HG03354 (cell line): ENCODE measurements around the gene SMIM11.
"Not testable (repeated sequence)": the region's sequence is repeated elsewhere in the genome, so short reads cannot be mapped to it uniquely, and the experiment has no call there.

ENCODE experiments used
- ATAC-seq: cut with Tn5 transposase; IDR thresholded peaks from one replicate; pipeline ENCODE4 v1.9.1; 2021; ENCODE audit warnings: mild to moderate bottlenecking; ENCODE audit not compliant: unreplicated experiment, poor library complexity, severe bottlenecking

SMIM11 gene

GRCh38 chr21:34353182-34353581, 22.1 kb upstream of the SMIM11 start:
- ATAC-seq, result no peak

GRCh38 chr21:34354836-34355235, 20.5 kb upstream of the SMIM11 start:
- no peak for ATAC-seq

GRCh38 chr21:34355570-34355969, 19.7 kb upstream of the SMIM11 start:
- no peak for ATAC-seq

GRCh38 chr21:34357889-34358288, 17.4 kb upstream of the SMIM11 start:
- ATAC-seq, result no peak

- no peak for ATAC-seq
Measured at GRCh38 chr21:34358866-34359265, 16.4 kb upstream of the SMIM11 start.

- ATAC-seq, result no peak
Measured at GRCh38 chr21:34360488-34361241, 14.6 kb upstream of the SMIM11 start.

- ATAC-seq, result no peak
Measured at GRCh38 chr21:34362136-34362444, 13.2 kb upstream of the SMIM11 start.

GRCh38 chr21:34362670-34363069, 12.6 kb upstream of the SMIM11 start:
- ATAC-seq, result no peak

- no peak for ATAC-seq
Measured at GRCh38 chr21:34363733-34364132, 11.6 kb upstream of the SMIM11 start, which contains the start of gene KCNE2. TSS of gene KCNE2 (plus strand) at chr21:34364006. CDS start at chr21:34370479, 6,473 bp downstream.

GRCh38 chr21:34364921-34365320, 10.4 kb upstream of the SMIM11 start:
- no peak for ATAC-seq

- ATAC-seq, result no peak
Measured at GRCh38 chr21:34365809-34366208, 9.5 kb upstream of the SMIM11 start.

GRCh38 chr21:34367320-34367935, 7.9 kb upstream of the SMIM11 start:
- ATAC-seq, result no peak

- no peak for ATAC-seq
Measured at GRCh38 chr21:34369741-34370140, 5.6 kb upstream of the SMIM11 start.

- ATAC-seq, result no peak
Measured at GRCh38 chr21:34372321-34372720, 3.0 kb upstream of the SMIM11 start.

GRCh38 chr21:34374462-34374861, 845 bp upstream of the SMIM11 start:
- ATAC-seq, result not testable (repeated sequence)

- ATAC-seq, result peak; percentile 77
Measured at GRCh38 chr21:34375619-34375972, 289 bp downstream of the SMIM11 start.

GRCh38 chr21:34383138-34383537, 7.8 kb downstream of the SMIM11 start:
- not testable (repeated sequence) for ATAC-seq

GRCh38 chr21:34383724-34384415, 8.6 kb downstream of the SMIM11 start:
- peak; percentile 87 for ATAC-seq

- not testable (repeated sequence) for ATAC-seq
Measured at GRCh38 chr21:34400522-34400921, 25.2 kb downstream of the SMIM11 start.

- ATAC-seq, result not testable (repeated sequence)
Measured at GRCh38 chr21:34404742-34405141, 29.4 kb downstream of the SMIM11 start.

- not testable (repeated sequence) for ATAC-seq
Measured at GRCh38 chr21:34405686-34406085, 30.4 kb downstream of the SMIM11 start.
